Measurements from ENCODE around the gene TTC7B.

TTC7B gene

DNA sequence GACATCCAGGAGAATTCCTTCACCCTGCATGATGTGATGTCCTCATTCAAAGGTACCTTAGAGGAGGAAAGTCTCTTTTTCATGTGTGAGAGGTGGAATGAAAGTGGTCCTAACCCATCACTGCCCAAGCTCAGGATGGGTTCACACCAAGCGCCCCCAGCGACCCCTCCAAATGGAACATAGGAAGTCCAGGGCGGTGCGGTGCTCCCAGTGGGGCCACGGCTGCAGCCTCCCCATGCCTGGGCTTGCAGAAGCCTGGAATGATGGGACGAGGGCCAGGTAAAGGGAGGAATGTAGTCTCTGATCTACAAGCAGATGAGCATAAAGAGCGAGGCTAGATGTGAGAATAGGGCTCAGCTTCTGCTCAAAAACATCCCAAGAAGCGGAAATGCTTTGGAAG is 196.3 kb downstream of the TTC7B start:
- TF ChIP-seq, protein P1, sequence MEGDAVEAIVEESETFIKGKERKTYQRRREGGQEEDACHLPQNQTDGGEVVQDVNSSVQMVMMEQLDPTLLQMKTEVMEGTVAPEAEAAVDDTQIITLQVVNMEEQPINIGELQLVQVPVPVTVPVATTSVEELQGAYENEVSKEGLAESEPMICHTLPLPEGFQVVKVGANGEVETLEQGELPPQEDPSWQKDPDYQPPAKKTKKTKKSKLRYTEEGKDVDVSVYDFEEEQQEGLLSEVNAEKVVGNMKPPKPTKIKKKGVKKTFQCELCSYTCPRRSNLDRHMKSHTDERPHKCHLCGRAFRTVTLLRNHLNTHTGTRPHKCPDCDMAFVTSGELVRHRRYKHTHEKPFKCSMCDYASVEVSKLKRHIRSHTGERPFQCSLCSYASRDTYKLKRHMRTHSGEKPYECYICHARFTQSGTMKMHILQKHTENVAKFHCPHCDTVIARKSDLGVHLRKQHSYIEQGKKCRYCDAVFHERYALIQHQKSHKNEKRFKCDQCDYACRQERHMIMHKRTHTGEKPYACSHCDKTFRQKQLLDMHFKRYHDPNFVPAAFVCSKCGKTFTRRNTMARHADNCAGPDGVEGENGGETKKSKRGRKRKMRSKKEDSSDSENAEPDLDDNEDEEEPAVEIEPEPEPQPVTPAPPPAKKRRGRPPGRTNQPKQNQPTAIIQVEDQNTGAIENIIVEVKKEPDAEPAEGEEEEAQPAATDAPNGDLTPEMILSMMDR (IDR thresholded peaks at IDR 0.05; ENCODE audit: poor library complexity, severe bottlenecking), result no peak
- no peak for ATAC-seq (ENCODE audit: low read depth)
- no peaks in the 10 kb centered on the region for H3K9me3 ChIP-seq (ENCODE audit: severe bottlenecking)

DNA sequence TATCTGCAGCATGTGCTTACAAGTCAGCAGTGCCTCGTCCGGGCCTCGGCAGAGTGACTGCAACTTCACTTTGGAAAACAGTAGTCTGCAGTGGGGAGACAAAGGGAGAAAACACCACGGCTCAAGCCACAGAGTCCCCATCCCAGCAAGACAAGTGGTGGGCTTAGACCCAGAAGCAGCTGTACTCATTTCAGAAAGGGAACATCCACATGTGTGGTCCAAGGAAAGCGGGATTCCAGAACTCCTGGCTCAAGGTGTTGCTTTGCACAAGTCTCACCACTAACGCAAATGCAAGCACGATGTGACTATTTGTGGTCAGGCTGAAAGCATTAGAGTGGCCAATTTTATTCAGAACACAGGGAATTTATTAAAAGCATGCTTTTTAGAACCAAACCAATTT is 198.3 kb downstream of the TTC7B start:
- DNase-seq (ENCODE audit: low spot score) (no peak), ATAC-seq (ENCODE audit: low read depth) (no peak)

More for the DNA sequence above, 196.3 kb downstream of the TTC7B start:
- H3K4me3 ChIP-seq (ENCODE audit: severe bottlenecking), result no peak overlapping the region
- peaks cover 11% of the 10 kb centered on the region for H3K4me1 ChIP-seq (ENCODE audit: insufficient read depth, poor library complexity, severe bottlenecking)
- H3K27ac ChIP-seq (ENCODE audit: poor library complexity, severe bottlenecking), result no peak overlapping the region
- H3K36me3 ChIP-seq (ENCODE audit: low read depth), result no peaks in the 10 kb centered on the region
- DNase-seq (ENCODE audit: low spot score), result no peak
- H3K27me3 ChIP-seq (ENCODE audit: insufficient read depth, poor library complexity, severe bottlenecking), result no peaks in the 10 kb centered on the region

DNA sequence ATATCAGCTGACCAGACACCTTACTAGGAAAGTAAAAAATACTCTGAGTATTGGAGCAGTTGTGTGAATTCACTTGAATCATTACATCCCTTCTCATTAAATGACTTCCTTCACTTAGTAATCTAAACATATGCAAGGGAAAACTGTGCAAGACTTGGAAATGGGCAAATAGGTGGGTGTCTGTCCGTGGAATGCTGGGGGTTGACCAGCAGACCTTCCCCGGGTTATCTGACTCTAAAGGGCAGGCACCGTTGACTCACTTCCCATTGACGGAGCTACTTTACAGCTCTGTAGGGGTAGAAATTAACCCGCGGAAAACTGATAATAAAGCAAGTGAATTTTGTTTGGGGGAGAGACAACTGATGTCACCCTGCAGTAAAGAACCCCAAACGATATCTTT is 199.3 kb downstream of the TTC7B start:
- TF ChIP-seq, protein P1 (IDR thresholded peaks at IDR 0.05; ENCODE audit: poor library complexity, severe bottlenecking), result no peak
- Histone ChIP-seq H3K4me1 (ENCODE audit: insufficient read depth, poor library complexity, severe bottlenecking) (no peaks in the 10 kb centered on the region), H3K27ac (ENCODE audit: poor library complexity, severe bottlenecking) (no peak overlapping the region), H3K4me3 (ENCODE audit: severe bottlenecking) (no peak overlapping the region), H3K9me3 (ENCODE audit: severe bottlenecking) (no peaks in the 10 kb centered on the region), H3K27me3 (ENCODE audit: insufficient read depth, poor library complexity, severe bottlenecking) (no peaks in the 10 kb centered on the region), H3K36me3 (ENCODE audit: low read depth) (no peaks in the 10 kb centered on the region)
- ATAC-seq (ENCODE audit: low read depth) (no peak), DNase-seq (ENCODE audit: low spot score) (no peak)

More for the DNA sequence above, 198.3 kb downstream of the TTC7B start:
- Histone ChIP-seq H3K4me3 (ENCODE audit: severe bottlenecking) (no peak overlapping the region), H3K36me3 (ENCODE audit: low read depth) (no peaks in the 10 kb centered on the region), H3K27ac (ENCODE audit: poor library complexity, severe bottlenecking) (no peak overlapping the region), H3K27me3 (ENCODE audit: insufficient read depth, poor library complexity, severe bottlenecking) (no peaks in the 10 kb centered on the region), H3K9me3 (ENCODE audit: severe bottlenecking) (no peaks in the 10 kb centered on the region), H3K4me1 (ENCODE audit: insufficient read depth, poor library complexity, severe bottlenecking) (no peaks in the 10 kb centered on the region)
- TF ChIP-seq, protein P1 (IDR thresholded peaks at IDR 0.05; ENCODE audit: poor library complexity, severe bottlenecking), result no peak

DNA sequence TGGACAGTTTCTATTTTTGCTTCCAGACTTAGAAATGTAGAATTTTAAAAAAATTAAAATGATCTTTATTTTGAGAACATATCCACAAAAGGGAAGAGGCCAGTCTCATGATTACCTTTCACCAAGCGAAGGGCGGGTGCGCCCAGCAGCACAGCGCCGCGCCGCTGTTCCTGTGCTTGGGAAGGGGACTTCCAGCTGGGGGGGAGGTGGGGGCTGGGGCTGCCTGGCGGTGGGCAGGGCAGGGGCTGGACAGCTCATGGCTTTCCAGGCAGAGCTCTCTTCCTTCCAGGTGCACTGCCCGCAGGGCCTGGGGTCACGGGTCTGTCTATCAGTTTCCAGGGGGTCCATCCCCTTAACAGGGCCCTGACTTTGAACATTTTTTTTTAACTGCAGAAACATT is 199.9 kb downstream of the TTC7B start:
- H3K27me3 ChIP-seq (ENCODE audit: insufficient read depth, poor library complexity, severe bottlenecking), result no peaks in the 10 kb centered on the region
- ATAC-seq (ENCODE audit: low read depth), result no peak
- H3K4me3 ChIP-seq (ENCODE audit: severe bottlenecking), result no peak overlapping the region
- no peaks in the 10 kb centered on the region for H3K4me1 ChIP-seq (ENCODE audit: insufficient read depth, poor library complexity, severe bottlenecking)
- no peaks in the 10 kb centered on the region for H3K36me3 ChIP-seq (ENCODE audit: low read depth)
- no peaks in the 10 kb centered on the region for H3K9me3 ChIP-seq (ENCODE audit: severe bottlenecking)
- no peak for DNase-seq (ENCODE audit: low spot score)
- TF ChIP-seq, protein P1 (IDR thresholded peaks at IDR 0.05; ENCODE audit: poor library complexity, severe bottlenecking), result no peak
- H3K27ac ChIP-seq (ENCODE audit: poor library complexity, severe bottlenecking), result no peak overlapping the region

DNA sequence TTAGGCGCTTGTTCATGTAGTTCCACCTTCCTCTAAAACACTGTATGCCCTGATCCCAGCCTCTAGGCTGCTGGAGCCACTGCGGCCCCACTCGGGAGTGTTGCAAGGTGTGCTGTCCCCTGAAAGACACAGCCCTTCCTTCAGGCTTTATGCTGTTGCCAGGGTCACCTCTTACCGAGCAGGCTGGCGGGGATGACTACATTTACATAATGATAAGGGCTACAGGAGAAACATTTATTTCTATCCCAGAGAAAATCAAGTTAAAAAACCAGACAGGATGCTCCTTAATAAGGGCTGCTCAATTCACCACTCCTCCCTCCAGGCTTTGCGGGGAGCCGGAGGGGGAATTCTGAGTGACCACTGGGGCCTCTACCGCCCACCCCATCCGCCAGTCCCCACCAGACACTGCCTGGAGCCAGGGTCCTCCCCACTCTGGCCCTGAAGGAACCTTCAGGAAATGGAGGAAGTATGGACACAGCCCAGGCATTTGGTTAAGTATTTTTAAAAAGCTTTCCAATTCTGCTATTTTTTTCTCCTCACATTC is 200.6 kb downstream of the TTC7B start:
- Histone ChIP-seq H3K27ac (ENCODE audit: poor library complexity, severe bottlenecking) (no peak overlapping the region), H3K4me1 (ENCODE audit: insufficient read depth, poor library complexity, severe bottlenecking) (no peaks in the 10 kb centered on the region), H3K9me3 (ENCODE audit: severe bottlenecking) (no peaks in the 10 kb centered on the region), H3K36me3 (ENCODE audit: low read depth) (no peaks in the 10 kb centered on the region), H3K4me3 (ENCODE audit: severe bottlenecking) (no peak overlapping the region), H3K27me3 (ENCODE audit: insufficient read depth, poor library complexity, severe bottlenecking) (no peaks in the 10 kb centered on the region)
- ATAC-seq (ENCODE audit: low read depth) (no peak), DNase-seq (ENCODE audit: low spot score) (no peak)
- TF ChIP-seq, protein P1 (IDR thresholded peaks at IDR 0.05; ENCODE audit: poor library complexity, severe bottlenecking), result no peak

Data from RWPE2 (cell line).